Fibroblast of gingiva (primary cell): ENCODE data around the gene ANKRD31.

Experiments used
- DNase-seq: peaks from one replicate; pipeline ENCODE4 v3.0.0-alpha.2; 2011; ENCODE audit warnings: low read depth

The ANKRD31 gene

GRCh38 chr5:75059912-75060545, 176.6 kb downstream of the ANKRD31 start:
- DNase-seq: no peak

- no peak for DNase-seq
Measured at GRCh38 chr5:75058986-75059535, 177.6 kb downstream of the ANKRD31 start.

DNA sequence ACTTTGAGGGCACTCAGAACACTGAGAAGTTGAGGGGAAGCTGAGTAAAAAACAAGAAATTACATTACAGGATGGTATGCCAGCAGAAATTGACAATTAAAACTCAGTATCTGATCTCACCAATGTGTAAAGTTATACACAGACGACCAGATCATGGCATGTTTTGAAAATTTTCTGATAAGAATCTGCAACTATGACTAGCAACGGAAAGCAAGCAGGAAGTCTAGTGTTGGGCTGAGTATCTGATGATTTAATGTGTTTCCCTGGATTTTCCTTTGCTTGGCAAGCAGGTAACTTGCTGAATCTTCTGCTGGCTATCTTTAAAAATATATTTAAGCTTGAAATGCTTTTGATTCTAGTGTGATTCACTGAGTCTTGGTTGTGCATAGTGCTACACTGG, 179.1 kb downstream of the ANKRD31 start:
- DNase-seq: no peak

DNA sequence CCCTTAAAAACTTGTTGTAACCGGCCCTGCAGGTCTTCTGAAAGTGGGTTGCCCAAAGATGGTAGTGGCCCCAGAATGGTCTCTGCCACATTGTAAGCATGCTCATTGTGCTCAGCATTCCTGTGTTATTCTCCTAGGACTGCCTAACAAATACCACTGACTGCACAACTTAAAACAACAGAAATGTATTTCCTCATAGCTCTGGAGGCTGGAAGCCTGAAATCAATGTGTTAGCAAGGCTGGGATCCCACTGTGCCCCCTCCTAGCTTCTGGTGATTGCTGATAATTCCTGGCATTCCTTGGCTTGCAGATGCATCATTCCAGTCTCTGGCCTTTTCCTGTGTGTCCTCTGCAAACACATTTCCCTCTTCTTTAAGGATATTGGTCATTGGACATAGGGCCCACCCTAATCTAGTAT, 180.9 kb downstream of the ANKRD31 start:
- DNase-seq: peak; percentile 68

DNA sequence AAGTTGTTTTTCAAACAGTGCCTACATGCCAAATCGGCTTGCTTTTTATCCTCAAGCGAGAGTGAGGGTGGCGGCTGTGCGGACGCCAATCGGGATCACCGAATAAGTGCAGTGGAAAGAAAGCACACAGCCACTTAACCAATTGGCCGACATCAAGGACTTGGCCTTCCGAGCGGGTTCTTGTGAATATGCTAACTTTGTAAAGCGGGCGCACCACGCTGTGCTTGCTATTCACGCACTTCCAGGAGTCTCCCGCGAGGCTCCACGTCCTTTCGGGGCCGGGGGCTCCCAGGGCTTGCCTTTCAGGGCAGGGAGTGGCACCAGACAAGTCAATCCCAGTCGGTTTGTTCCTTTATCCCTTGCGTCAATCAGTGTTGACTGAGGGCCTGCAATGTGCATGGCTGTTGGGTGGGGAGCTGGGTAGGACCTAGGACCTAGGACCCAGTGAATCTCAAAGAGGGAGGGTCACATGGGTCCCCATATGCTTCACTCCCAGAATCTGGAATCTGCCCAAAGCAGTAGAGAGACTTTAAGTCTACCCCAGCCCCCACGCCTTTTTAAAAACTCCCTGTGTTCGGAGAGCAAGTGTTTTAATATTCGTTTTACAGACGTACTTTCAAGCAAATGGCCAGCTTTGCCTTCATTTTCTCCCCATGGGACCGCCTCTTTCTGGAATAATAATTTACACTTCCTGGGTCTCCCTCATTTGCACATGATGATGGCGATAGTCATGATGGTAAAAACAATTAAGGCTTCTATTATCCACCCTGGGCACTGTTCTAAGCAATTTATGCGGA, 182.3 kb downstream of the ANKRD31 start:
- DNase-seq: peak; percentile 51

DNA sequence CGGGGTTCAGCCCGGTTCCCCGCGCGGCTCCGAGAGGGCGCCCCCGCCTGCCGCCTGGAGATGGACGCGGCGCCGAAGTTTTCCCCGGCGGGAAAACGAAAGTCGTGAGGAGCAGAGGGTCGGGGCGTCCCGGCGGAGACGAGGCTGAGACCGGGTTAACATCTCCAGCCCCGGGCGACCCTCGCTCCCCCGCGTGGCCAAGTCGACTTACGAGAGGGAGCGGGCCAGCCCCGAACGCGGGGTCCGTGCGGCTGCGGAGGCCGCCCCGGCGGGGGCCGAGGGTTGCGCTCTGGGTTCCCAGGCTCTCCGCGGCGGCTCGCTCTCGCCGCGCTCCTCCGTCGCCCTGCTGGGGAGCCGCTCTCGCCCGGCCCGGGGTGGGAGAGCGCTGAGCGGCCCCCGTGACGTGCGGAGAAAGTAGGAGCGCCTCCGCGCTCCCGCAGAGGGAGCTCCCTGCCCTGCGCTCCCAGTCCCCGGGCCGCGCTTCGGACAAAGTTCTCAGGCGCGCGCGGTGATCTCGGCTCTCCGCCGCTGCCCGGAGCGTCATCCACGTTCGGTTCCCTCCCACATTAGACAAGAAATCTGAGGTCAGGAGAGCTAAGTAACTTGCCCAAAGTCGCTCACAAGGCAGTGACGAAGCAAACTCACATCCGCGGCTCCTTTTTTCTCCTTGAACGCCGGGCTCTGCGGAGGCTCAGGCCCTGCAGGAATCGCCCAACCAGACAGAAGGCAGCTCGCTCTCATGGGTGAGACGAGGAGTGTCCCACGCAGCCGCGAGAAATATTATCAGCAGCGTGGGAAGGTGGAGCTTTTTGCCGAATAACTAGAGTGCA, 183.2 kb downstream of the ANKRD31 start:
- DNase-seq: peak; percentile 88

- DNase-seq: no peak
Measured at GRCh38 chr5:75053054-75053303, 183.7 kb downstream of the ANKRD31 start.

DNA sequence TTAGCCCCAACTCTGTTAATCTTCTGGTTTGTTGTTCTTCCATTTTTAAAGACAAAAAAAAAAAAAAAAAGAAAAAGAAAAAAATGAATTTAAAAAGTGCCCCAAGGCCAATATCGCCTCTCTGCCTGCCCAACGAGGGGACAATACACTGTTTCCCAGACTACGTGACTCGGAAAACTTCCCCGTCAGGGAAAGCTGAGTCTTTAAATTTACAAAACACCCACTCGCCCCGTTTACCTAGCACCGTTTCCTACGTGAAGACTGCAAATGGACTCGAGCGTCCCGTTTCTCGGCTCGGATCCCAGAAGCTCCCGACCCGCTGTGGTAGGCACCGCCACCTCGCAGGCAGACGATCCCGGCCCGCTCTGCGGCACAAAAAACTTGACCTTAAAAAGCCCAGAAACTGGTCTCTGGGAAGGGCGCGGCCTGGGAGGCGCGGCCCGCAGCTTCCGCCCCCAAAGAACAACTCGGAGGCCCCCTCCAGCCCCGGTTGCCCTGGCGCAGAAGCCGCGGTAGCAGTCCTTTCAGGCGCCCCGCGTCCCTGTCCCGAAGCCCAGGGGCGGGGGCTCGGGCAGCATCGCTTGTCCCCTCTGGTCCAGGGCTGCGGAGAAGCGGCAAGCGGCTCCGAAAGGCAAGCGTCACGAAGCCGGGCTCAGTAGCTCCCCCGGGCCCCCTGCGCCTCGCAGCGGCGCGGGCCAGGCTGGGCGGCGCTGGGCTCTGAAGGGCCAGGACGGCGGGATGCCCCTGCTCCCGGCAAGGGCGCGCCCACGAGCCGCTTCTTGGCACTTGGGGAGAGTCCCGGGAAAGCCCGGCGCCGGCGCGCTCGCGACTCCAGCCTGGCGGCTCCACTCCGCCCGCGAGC, 184.3 kb downstream of the ANKRD31 start, which contains the start of gene GCNT4:
Gene GCNT4 (minus strand): TSS at position 367 of the 862 bp plus-strand sequence. CDS start 22,521 bp downstream, outside the sequence.
- peak; percentile 70 for DNase-seq

DNA sequence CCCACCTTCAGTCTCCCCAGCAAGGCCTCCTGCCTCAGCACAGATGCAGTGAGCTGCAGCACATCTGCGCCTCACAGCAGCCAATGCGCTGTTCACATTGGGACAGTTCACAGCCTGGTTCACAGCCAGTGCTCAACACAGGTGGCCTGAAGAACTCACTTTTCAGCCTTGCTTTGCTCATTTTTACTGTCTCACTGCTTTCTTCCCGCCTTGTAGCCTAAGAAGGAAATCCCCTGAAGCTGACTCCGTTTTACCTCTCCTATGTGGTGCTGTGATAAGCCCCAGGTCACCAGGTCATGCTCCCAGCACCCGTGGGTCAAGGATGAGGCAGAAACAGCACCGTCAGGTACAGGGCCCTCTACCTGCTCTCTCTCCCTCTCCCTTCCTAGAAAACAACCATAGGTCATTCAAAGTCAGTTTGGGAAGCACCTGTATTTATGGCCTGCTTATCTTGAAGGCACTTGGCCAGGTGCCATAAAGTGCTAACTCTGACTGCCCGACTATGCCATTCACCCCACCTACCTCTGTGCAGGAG, 185.4 kb downstream of the ANKRD31 start:
- no peak for DNase-seq

DNA sequence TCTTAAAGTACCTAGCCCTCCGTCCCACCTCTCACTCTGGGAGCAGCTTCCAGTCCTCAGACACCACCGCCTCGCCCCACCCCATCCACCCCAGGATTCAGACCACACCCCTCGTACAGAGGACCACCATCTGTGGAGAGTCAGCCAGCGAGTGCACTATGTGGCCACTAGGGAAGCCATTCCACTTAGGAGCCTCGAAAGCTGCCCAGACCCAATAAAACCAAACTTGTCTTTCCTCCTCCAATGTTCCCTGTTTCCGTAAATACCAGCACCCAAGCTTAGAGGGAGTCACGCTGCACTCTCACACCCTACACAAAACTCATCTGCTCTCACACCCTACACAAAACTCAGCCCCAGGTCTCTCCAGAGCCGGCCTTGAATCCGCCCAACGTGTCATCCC, 186.3 kb downstream of the ANKRD31 start:
- DNase-seq: peak; percentile 16

GRCh38 chr5:75049456-75050351, 187.0 kb downstream of the ANKRD31 start:
- peak; percentile 48 for DNase-seq

GRCh38 chr5:75048457-75048953, 188.2 kb downstream of the ANKRD31 start:
- DNase-seq: peak; percentile 27

DNA sequence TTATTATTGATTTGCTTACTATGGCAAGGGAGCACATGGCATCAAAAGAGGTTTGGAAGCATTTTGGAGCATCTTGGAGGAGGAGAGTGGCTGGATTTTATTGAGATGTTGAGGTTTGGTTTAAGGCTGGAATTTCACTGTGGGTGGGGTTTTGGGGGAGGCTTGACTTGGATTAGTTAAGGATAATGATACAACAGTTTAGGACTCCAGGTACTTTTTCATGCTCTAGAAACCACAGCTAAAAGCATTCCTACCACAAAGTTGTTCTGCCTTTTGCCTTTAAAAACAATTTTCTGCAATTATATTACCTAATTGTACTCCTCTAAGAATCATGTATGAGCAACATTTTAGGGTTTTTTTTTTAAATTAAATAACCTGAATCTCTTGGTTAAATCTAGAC, 189.3 kb downstream of the ANKRD31 start:
- DNase-seq: no peak

GRCh38 chr5:75046366-75047142, 190.1 kb downstream of the ANKRD31 start:
- DNase-seq: no peak

GRCh38 chr5:75045071-75045470, 191.6 kb downstream of the ANKRD31 start:
- no peak for DNase-seq

GRCh38 chr5:75044406-75044805, 192.3 kb downstream of the ANKRD31 start:
- peak; percentile 67 for DNase-seq

GRCh38 chr5:75043633-75044264, 192.9 kb downstream of the ANKRD31 start:
- no peak for DNase-seq

GRCh38 chr5:75042522-75042921, 194.2 kb downstream of the ANKRD31 start:
- DNase-seq: no peak

GRCh38 chr5:75040973-75041372, 195.7 kb downstream of the ANKRD31 start:
- peak; percentile 76 for DNase-seq
